Brain microvascular endothelial cell (primary cell): Measurements from ENCODE around the gene MRNIP.

Experiments
- DNase-seq: peaks from one replicate; pipeline ENCODE4 v3.0.0-alpha.2; 2020
- H3K27ac ChIP-seq: fragments of 250-450 bp; sonication (Bioruptor Pico); 2 replicates; pipeline ENCODE4 v1.5.1; 2020; ENCODE audit warnings: mild to moderate bottlenecking, moderate library complexity
- H3K27me3 ChIP-seq: fragments of 250-450 bp; sonication (Bioruptor Pico); replicated peaks from 2 replicates; pipeline ENCODE4 v1.5.1; 2020; ENCODE audit warnings: mild to moderate bottlenecking
- H3K36me3 ChIP-seq: fragments of 250-450 bp; sonication (Bioruptor Pico); replicated peaks from 2 replicates; pipeline ENCODE4 v1.5.1; 2020; ENCODE audit warnings: mild to moderate bottlenecking
- H3K4me3 ChIP-seq: 2 replicates; pipeline ENCODE4 v1.5.1; 2011; ENCODE audit warnings: low read depth, mild to moderate bottlenecking, control low read depth, low read length, moderate library complexity
- in situ Hi-C: cut with HindIII; loops from 2 replicates; pipeline ENCODE4 v1.10.0; 2017; ENCODE audit warnings: low sequenced_read_pairs, low pct_ligation_motif_present
- TF ChIP-seq, protein P1 (sequence below): IDR thresholded peaks from 2 replicates; pipeline ENCODE4 v1.5.1; 2011; ENCODE audit warnings: low read depth, mild to moderate bottlenecking, moderate library complexity, low read length, control low read depth, inconsistent platforms; ENCODE audit errors: missing control alignments

MRNIP gene, protein sequence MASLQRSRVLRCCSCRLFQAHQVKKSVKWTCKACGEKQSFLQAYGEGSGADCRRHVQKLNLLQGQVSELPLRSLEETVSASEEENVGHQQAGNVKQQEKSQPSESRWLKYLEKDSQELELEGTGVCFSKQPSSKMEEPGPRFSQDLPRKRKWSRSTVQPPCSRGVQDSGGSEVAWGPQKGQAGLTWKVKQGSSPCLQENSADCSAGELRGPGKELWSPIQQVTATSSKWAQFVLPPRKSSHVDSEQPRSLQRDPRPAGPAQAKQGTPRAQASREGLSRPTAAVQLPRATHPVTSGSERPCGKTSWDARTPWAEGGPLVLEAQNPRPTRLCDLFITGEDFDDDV

DNA sequence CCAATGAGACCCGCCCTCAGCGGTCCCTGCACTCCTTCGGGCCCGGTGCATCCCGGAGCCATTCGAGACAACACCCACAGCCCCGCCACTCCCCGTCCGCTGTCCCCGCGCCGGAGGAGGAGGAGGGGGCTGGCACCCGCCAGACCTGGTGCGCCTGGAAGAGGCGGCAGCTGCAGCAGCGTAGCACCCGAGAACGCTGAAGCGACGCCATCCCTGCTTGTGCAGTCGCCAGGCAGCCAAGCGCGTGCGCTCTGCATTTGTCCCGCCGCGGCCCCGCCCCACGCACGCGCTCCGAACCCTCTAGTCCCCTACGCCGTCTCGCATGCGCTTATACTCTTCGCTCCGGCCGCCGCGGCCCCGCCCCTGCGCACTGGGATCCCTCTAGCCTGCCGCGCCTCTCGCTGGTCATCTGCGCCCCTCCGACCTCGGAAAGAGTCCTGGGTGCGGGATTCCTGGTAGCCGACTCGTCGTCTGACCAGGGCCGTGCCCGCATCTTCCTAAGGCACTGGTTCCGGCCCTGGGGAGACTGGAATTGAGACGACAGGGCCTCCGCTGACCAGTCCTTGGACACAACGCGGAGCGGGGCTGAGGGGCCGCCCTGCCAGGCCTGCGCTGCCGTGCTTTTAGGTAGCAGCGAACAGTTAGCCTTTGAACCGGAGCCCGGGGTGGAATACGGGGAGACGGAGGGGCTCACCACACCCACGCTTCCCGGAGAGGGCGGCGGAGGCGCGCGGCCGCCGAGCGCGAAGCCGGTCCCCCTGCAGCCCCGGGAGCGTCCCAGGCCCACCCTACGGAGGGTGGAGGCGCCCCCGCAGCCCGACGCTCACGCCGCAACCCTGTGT lies at the start of gene MRNIP:
Gene MRNIP (minus strand): TSS at position 232 of the 842 bp plus-strand sequence. CDS start 21 bp downstream, at position 211.
- H3K27ac ChIP-seq, result peak within 1 kb of the TSS; percentile 51
- H3K27me3 ChIP-seq, result no peaks in the 10 kb centered on the region
- DNase-seq, result peak; percentile 89
- TF ChIP-seq, protein P1, sequence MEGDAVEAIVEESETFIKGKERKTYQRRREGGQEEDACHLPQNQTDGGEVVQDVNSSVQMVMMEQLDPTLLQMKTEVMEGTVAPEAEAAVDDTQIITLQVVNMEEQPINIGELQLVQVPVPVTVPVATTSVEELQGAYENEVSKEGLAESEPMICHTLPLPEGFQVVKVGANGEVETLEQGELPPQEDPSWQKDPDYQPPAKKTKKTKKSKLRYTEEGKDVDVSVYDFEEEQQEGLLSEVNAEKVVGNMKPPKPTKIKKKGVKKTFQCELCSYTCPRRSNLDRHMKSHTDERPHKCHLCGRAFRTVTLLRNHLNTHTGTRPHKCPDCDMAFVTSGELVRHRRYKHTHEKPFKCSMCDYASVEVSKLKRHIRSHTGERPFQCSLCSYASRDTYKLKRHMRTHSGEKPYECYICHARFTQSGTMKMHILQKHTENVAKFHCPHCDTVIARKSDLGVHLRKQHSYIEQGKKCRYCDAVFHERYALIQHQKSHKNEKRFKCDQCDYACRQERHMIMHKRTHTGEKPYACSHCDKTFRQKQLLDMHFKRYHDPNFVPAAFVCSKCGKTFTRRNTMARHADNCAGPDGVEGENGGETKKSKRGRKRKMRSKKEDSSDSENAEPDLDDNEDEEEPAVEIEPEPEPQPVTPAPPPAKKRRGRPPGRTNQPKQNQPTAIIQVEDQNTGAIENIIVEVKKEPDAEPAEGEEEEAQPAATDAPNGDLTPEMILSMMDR, result peak; percentile 21
- in situ Hi-C loops, result no loop called here
- peak within 1 kb of the TSS; percentile 90 for H3K4me3 ChIP-seq
- H3K36me3 ChIP-seq, result peaks cover 16% of the 10 kb centered on the region

DNA sequence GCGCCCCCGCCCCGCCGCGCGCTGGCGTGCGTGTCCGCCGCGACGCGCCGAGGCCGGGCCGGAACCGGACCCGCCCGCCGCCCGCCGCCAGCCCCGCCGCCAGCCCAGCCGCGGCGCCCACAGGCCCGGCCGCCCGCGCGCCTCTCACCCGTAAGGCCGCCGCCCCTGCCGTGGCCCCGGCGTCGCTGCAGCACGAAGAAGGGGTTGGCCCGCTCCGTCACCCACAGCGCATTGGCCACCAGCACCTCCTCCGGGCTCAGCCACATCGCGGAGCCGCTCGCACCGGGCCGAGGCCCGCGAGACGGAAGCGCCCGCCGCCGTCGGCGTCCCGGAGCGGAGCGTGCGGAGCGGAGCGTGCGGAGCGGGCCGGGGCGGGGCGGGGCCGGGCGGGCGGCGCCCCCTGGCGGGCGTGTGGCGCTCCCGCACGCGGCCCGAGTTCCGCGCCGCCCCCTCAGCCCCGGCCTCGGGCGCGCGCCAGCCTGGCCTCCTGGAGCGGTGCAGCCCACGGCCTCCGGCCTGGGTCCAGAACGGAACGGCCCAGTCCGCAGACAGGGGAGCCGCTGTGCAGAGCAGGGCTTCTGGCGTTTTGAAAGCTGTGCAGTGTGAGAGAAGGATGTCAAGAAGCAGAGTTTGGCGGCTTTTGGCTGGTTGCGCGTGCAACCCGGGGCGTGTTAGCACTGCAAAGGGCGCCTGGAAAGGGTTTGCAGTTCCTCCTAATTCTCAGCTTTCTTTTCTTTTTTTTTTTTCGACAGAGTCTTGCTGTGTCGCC lies 49.1 kb upstream of the MRNIP start, which contains the start of gene TBC1D9B:
Gene TBC1D9B (minus strand): TSS at position 342 of the 769 bp plus-strand sequence. CDS start 76 bp downstream, at position 266.
- no peak for DNase-seq
- TF ChIP-seq, protein P1, result peak; percentile 29
- no peaks in the 10 kb centered on the region for H3K27me3 ChIP-seq
- H3K36me3 ChIP-seq, result peaks cover 13% of the 10 kb centered on the region
- in situ Hi-C loops, result no loop called here
- H3K4me3 ChIP-seq, result peak within 1 kb of the TSS; percentile 77
- no peak within 1 kb of the TSS for H3K27ac ChIP-seq

DNA sequence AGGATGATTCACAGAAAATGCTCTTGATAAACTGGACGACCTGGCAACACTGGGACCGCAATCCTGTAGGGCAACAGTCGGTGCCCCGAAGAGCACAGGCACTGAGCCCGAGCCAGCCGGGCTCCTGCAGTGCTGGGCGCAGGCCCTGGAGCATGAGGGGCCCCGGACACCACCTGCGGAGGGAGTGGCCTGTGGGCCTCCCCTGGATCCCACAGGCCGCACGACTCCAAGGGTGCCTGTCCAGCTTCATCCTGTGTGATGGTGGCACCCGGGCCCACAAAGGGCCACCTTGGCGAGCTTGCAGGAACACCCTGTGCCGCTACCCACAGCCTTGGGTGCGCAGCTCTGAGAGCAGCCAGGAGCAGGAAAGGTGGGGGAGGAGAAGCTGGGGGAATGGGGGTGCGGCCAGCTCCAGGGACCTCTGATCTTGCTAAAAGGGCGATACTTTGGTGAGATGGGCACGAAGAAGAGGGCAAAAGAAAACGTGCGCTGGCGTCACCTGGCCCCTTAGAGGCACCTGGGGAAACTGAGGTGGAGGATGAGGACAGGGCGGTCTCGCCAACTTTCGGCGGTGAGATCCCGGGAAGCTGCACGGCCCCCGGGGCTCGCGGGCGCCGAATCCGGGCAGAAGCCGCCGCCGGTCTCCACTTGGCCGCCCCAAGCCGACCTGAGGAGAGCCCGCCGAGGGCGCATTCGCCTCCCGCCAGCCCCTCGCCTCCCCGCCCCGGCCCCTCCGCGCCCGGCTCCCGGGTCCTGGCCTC lies 48.4 kb upstream of the MRNIP start:
- TF ChIP-seq, protein P1, result no peak
- no peak for DNase-seq
- no peaks in the 10 kb centered on the region for H3K27me3 ChIP-seq
- H3K27ac ChIP-seq, result no peak overlapping the region
- H3K36me3 ChIP-seq, result peaks cover 18% of the 10 kb centered on the region
- in situ Hi-C loops, result no loop called here
- H3K4me3 ChIP-seq, result peak overlapping the region; percentile 77

DNA sequence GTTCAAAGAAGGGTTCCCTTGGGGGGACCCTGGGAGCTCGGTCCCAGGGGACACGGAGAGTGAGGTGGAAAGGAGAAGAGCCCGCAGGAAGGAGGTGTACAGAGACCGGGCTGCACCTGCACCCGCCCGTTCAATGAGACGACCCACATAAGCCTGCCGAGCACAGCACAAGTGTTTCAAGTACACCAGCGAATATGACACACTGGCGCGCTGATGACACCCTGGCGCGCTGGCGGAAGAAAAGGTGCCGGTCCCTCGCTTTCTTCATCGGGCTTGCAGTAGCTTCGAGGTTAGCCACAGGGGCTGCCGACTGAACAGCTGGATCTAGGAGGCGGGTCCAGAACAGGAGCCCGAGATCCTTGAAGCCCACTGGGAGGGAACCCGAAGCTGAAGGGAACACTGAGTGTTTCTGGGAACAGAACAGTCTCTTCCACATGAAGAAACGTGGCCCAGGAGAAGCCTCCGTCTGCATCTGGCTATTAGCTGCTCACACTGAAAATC lies 47.7 kb upstream of the MRNIP start:
- Histone ChIP-seq H3K27ac (no peak overlapping the region), H3K27me3 (no peaks in the 10 kb centered on the region), H3K36me3 (peaks cover 18% of the 10 kb centered on the region), H3K4me3 (peak overlapping the region; percentile 77)
- TF ChIP-seq, protein P1, result no peak
- no peak for DNase-seq
- in situ Hi-C loops, result no loop called here

DNA sequence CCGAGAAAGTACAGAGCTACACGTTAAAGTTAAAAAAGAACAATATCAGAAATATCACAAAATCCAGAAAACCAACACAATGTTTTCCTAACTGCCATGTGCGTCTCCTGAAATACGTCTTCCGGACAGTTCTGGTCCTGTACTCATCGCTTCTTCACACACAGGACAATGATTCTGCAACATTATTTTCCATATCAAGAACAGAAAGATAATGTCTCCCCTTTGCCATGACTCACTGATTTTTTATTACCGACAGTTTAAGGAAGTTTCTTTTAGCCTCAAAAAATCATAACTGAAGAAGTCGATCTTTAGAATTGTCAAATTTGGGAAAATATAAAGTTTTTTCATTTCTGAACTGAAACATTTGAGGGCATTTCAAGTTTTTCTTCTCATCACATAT lies 46.5 kb upstream of the MRNIP start:
- Histone ChIP-seq H3K27ac (no peak overlapping the region), H3K27me3 (no peaks in the 10 kb centered on the region), H3K36me3 (peaks cover 21% of the 10 kb centered on the region), H3K4me3 (no peak overlapping the region)
- DNase-seq, result no peak
- TF ChIP-seq, protein P1, result no peak
- in situ Hi-C loops, result no loop called here
